ENCODE results near the gene TATDN3.
"Not testable (repeated sequence)": the region's sequence is repeated elsewhere in the genome, so short reads cannot be mapped to it uniquely, and the experiment has no call there.

Gene TATDN3

DNA sequence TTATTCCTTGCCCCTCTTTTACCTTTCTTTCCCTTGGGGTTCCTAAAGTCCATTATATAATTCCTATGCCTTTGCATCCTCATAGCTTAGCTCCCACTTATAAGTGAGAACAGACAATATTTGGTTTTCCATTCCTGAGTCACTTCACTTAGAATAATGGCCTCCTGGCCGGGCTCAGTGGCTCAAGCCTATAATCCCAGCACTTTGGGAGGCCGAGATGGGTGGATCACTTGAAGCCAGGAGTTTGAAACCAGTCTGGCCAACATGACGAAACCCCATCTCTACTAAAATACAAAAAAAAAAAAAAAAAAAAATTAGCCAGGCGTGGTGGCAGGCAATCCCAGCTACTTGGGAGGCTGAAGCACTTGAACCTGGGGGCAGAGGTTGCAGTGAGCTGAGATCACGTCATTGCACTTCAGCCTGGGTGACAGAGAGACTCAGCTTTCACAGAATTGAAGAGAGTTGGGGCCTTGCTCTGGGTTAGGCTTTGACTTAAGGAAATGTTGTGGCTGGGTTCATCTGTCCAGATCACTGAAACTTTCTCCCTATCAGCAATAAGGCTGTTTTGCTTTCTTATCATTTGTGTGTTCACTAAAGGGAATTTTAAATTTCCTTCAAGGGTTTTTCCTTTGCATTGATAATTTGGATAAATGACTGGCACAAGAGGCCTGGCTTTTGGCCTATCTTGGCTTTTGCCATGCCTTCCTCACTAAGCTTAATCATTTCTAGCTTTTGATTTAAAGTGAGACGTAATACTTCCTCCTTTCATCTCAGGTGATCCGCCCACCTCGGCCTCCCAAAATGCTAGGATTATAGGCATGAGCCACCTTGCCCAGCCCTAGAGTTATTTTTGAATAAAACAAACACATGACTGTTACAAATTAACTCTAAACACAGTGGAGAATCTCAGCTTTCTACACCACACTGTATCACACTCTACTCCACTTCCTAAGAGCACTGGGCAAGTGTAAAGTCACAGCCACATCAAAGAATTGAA is 41.8 kb downstream of the TATDN3 start:
- peak in 1 of 5 experiments; percentile 49 for DNase-seq

DNA sequence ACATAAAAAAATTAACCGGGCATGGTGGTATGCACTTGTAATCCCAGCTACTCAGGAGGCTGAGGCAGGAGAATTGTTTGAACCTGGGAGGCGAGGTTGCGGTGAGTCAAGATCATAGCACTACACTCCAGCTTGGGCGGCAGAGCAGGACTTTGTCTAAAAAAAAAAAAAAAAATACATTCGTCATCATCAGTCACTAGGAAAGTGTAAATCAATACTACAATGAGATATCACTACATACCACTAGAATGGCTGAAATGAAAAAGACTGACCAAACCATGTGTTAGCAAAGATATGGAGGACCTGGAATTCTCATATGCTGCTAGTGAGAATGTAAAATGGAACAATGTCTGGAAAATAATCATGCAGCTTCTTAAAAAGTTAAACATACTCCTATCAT is 46.5 kb downstream of the TATDN3 start:
- DNase-seq: no peak

DNA sequence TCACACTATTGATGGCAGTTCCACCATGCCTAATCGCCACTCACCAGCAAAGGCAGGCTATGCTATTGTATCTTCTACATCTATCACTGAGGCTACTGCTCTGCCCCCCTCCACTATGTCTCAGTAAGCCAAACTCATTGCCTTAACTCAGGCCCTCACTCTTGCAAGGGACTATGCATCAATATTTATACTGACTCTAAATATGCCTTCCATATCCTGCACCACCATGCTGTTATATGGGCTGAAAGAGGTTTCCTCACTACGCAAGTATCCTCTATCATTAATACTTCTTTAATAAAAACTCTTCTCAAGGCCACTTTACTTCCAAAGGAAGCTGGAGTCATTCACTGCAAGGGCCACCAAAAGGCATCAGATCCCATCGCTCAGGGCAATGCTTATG is 52.8 kb downstream of the TATDN3 start:
- not testable (repeated sequence) for DNase-seq

DNA sequence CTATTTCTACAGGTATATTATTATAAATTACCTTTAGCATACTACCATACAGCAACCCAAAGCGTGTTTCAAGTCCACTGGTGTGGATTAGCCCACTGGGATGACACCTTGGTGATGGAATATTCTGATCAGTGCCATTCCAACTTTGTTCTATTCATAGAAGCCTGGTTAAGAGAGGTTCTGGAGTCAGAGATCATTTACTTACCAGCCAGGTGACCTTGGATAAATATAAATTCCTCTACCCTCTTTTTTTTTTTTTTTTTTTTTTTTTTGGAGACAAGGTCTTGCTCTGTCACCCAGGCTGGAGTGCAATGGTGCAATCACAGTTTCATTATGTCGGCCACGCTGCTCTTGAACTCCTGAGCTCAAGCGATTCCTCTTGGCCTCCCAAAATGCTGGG is 55.9 kb downstream of the TATDN3 start, which contains the start of gene SPATA45:
TSS of gene SPATA45 (minus strand) at position 101 of the 400 bp plus-strand sequence. CDS start 11,500 bp downstream, outside the sequence.
- DNase-seq: no peak

DNA sequence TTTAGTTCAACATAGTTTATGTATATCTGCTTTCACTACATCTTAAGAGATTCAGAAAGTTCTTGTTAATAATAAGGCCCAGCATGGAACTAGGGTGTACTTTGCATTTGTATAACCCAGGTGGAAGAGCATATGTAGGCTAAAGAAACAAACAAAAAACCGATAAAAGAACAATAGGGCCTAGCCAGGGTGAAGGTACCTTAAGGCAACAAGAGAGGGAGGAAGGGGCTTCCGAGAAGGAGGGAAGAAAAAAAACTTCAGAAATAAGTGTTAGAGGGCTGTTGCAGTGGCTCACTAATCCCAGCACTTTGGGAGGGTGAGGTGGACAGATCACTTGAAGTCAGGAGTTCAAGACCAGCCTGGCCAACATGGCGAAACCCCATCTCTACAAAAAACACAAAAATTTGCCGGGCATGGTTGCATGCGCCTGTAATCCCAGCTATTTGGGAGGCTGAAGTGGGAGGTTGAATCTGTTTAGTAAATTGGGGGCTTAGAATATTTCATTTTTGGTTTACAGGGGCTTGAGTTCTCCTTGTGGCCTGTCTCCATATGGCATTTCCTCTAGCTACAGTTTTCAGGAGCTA is 60.5 kb downstream of the TATDN3 start:
- DNase-seq: no peak

DNA sequence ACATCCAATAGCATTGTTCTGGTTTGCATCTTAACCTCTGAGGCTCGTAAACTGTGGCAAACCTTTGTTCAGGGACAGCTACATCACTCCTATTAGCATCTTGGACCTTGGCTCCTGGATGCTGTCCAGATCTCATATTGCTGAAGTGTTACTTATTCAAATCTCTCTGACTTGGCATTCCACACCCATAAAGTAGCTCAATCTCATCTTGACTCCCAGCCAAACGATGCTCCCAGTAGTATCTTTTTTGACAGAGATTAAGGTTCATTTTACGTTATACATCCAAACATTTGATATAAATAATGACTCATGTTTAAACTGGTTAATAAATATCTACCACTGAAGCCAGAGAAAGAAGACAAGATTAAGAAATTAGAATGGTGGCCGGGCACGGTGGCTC is 62.0 kb downstream of the TATDN3 start:
- no peak for DNase-seq

DNA sequence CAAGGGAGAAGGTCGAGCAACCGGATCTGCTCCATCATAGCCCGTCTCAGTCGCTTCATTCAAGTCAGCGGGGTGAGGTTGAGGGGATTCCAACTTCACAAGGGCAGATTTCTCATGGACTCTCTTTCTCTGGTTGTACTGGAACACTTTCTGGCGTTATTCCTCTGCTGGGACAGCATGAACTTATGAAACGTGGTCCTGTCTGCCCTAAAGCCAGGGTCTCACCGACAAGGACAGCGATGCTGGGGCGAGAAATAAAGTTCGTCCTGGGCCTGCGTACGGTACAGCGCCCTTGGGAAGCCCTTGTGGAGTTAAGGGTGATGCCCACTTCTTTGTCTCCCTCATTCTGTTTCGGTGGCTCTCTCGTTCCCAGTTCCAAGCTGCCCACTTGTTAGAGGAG is 65.1 kb downstream of the TATDN3 start:
- DNase-seq: no peak

DNA sequence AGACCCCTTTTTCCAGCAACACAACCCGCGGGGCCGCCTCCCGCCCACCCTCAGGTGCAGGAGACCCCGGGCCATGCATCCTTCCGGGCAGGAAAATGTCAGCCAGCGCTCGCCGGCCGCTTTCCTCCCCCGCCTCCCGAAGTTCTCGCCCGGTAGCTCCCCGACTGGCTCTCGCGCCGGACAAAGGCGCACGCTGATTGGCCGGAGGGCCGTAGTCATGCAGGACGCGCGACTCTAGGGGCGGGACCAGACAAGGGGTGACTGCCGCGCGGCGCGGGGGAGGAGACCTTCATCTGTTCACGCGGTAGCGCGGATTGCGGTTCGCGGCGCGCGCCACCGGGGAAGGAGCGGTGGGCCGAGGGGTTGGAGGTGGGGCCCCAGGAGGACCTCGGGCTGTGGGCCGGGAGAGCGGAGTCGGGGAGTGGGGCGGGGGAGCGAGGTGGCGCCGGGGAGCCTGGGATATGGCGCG is 66.3 kb downstream of the TATDN3 start, which contains the start of gene FLVCR1:
TSS of gene FLVCR1 (plus strand) at position 284 of the 469 bp plus-strand sequence. CDS start at position 462, 178 bp downstream.
- peak; percentile 81 to 97 (median 87) for DNase-seq

DNA sequence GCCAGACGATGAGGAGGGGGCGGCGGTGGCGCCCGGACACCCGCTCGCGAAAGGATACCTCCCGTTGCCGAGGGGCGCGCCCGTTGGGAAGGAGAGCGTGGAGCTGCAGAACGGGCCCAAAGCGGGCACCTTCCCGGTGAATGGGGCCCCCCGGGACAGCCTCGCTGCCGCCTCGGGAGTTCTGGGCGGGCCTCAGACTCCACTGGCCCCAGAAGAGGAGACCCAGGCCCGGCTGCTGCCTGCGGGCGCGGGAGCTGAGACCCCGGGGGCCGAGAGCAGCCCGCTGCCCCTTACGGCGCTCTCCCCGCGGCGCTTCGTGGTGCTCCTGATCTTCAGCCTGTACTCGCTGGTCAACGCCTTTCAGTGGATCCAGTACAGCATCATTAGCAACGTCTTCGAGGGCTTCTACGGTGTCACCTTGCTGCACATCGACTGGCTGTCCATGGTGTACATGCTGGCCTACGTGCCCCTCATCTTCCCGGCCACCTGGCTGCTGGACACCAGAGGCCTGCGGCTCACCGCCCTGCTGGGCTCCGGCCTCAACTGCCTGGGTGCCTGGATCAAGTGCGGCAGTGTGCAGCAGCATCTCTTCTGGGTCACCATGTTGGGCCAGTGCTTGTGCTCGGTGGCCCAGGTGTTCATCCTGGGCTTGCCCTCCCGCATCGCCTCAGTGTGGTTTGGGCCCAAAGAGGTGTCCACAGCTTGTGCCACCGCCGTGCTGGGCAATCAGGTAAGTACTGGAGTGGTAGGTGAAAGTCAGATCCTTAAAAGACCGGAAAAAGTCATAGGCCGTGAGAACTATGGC is 67.0 kb downstream of the TATDN3 start:
- DNase-seq: peak in 2 of 5 experiments; percentile 11 to 47

DNA sequence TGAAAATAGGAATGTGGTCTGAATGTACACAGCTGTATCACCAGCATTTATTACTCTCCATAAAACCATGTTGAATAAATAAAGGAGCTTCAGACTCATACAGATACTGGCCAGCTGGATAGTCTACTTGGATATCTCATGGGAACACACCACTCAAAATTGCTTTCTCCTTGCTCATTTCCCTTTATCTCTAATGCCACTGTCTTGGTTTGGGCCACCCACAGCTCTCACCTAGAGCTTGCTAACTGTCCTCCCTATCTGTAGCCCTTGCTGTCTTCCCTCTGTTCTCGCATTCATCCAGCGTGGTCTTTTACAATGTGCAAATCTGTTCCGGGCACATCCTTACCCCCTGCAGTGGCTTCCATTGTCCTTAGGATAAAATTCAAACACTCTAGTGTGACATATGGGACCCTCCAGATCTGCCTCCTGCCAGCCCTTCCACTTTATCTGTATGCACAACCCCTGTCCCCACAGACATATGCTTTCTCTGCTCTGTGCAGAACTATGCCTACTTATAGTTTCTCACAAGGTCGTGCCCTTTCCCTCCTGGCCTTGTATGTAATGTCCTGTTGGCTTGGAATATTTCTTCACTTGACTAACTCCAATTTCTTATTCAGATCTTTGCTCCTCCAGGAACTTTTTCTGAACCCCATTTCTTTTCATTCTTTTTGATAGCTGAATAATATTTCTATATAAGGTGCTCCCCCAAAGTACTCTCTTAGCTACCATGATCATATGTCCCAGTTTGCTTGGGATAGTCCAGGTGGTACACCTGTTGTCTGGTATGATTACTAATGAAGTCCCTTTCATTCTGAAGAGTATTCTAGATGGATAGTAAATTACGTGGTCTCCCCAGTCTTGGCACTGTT is 69.3 kb downstream of the TATDN3 start:
- DNase-seq: no peak

DNA sequence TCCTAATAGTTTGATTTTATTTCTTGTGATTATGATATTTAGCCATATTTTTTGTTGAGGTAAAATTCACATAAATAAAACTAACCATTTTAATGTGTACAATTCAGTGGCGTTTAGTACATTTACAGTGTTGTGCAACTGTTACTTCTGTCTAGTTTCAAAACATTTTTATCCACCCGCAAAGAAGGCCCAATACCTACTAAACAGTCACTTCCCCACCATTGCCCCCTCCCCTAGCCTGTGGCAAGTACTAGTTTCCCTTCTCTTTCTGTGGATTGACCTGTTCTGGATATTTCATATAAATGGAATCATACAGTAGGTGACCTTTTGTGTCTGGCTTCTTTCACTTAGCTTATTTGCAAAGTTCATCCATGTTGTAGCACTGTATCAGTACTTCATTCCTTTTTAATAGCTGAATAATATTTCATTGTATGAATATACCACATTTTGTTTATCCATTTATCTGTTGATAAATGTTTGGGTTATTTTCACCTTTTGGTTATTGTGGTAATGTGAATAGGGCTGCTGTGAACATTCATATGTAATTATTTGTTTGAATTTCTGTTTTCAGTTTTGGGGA is 70.5 kb downstream of the TATDN3 start:
- DNase-seq: no peak

DNA sequence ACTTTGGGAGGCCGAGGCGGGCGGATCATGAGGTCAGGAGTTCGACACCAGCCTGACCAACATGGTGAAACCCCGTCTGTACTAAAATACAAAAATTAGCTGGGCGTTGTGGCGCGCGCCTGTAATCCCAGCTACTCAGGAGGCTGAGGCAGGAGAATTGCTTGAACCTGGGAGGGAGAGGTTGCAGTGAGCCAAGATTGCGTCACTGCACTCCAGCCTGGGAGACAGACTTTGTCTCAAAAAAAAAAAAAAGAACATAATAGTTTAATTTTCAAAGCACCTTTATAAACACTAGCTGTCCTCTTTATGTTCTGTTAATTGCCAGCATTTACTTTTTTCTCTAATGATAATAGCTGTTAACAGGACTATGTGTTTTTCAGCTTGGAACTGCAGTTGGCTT is 71.7 kb downstream of the TATDN3 start:
- DNase-seq: not testable (repeated sequence)

DNA sequence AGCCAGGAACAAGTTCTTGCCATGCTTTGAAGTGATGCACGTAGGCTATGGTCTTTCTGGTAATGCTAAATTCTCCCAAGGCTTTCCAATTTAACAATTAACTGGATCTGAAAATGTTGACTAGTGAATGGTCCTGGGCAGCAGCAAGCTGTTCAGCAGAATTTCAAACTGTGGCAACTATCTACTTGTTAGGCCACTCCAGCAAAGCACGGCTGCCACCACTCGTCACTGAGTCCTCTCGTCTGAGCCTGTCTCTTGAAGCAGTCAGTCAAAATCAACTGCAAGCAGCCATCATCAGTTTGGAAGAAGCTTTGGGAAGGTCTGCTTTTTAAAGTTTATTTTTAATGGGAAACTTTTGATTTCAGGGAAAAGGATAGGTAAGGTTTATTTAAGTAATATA is 72.5 kb downstream of the TATDN3 start:
- no peak for DNase-seq
